B cell (primary cell): ENCODE measurements around the gene KLK13.
A peak's percentile ranks its signal among the peaks of the same experiment; 100 is the strongest.

Experiments
- EZH2 ChIP-seq: IDR thresholded peaks from 2 replicates; pipeline ENCODE4 v1.6.1; 2012; ENCODE audit warnings: borderline replicate concordance, low read depth, mild to moderate bottlenecking, moderate library complexity, low read length; ENCODE audit not compliant: insufficient read depth, poor library complexity, severe bottlenecking
- TF ChIP-seq, protein P1 (sequence below): fragments of 200-600 bp; IDR thresholded peaks from one replicate; pipeline ENCODE4 v1.8.0; 2022; ENCODE audit warnings: antibody characterized with exemption, mild to moderate bottlenecking

DNA sequence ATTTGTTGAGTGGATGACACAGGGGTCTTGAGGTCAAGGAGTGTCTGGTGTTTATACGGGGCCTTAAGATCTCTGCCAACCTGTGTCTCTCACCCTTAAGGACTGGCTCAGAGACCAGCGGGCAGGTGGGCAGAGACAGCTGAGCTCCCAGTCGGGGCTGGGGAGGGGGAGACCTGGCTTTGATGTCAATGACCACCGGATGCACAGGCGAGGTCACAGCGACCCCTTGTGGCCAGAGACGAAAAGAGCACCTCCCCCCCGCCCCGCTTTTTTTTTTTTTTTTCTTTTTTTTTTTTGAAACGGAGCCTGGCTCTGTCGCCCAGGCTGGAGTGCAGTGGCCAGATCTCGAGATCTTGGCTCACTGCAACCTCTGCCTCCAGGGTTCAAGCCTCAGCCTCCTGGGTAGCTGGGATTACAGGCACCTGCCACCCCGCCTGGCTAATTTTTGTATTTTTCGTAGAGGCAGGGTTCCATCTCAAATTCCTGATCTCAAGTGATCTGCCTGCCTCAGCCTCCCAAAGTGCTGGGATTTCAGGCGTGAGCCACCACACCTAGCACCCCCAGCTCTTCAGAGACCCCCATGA lies 29.9 kb upstream of the KLK13 start:
- TF ChIP-seq, protein P1, sequence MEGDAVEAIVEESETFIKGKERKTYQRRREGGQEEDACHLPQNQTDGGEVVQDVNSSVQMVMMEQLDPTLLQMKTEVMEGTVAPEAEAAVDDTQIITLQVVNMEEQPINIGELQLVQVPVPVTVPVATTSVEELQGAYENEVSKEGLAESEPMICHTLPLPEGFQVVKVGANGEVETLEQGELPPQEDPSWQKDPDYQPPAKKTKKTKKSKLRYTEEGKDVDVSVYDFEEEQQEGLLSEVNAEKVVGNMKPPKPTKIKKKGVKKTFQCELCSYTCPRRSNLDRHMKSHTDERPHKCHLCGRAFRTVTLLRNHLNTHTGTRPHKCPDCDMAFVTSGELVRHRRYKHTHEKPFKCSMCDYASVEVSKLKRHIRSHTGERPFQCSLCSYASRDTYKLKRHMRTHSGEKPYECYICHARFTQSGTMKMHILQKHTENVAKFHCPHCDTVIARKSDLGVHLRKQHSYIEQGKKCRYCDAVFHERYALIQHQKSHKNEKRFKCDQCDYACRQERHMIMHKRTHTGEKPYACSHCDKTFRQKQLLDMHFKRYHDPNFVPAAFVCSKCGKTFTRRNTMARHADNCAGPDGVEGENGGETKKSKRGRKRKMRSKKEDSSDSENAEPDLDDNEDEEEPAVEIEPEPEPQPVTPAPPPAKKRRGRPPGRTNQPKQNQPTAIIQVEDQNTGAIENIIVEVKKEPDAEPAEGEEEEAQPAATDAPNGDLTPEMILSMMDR, result peak; percentile 72
- TF ChIP-seq EZH2, result no peak
